ENCODE data around the gene RDH13.
"Not testable (repeated sequence)": the region's sequence is repeated elsewhere in the genome, so short reads cannot be mapped to it uniquely, and the experiment has no call there.

RDH13 gene

GRCh38 chr19:55040654-55041053 is 22.3 kb downstream of the RDH13 start:
- not testable (repeated sequence) for H3K27me3 ChIP-seq (ENCODE audit: control insufficient read depth in 5 of 5, insufficient read depth in 4 of 5, low read length in 5 of 5); H3K4me3 ChIP-seq (ENCODE audit: low read depth in 1 of 5, low read length in 5 of 5); H3K9me3 ChIP-seq (ENCODE audit: control insufficient read depth in 5 of 5, low read length in 5 of 5); H3K9ac ChIP-seq (ENCODE audit: low read length in 5 of 5); H3K4me1 ChIP-seq (ENCODE audit: control insufficient read depth in 5 of 5, insufficient read depth in 5 of 5, low read length in 5 of 5); H3K27ac ChIP-seq (ENCODE audit: low read depth, low read length)
- H3K36me3 ChIP-seq (ENCODE audit: control insufficient read depth in 5 of 5, insufficient read depth in 5 of 5, low read length in 5 of 5), result peaks cover 0 to 40% (median 25%) of the 10 kb centered on the region in 5 donors

DNA sequence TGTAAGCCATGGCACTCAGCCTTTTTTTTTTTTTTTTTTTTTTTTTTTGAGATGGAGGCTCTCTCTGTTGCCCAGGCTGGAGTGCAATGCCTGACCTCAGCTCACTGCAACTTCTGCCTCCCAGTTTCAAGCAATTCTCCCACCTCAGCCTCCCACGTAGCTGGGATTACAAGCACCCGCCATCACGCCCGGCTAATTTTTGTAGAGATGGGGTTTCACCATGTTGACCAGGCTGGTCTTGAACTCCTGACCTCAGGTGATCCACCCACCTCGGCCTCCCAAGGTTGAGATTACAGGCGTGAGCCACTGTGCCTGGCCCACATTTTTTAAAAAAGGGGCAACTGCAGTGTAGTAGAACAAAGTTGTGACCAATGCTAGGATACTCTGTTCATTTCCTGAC is 25.3 kb downstream of the RDH13 start:
- H3K9ac ChIP-seq (ENCODE audit: low read length in 5 of 5); H3K4me3 ChIP-seq (ENCODE audit: low read depth in 1 of 5, low read length in 5 of 5); H3K9me3 ChIP-seq (ENCODE audit: control insufficient read depth in 5 of 5, low read length in 5 of 5); H3K27ac ChIP-seq (ENCODE audit: low read depth, low read length); H3K27me3 ChIP-seq (ENCODE audit: control insufficient read depth in 5 of 5, insufficient read depth in 4 of 5, low read length in 5 of 5); H3K4me1 ChIP-seq (ENCODE audit: control insufficient read depth in 5 of 5, insufficient read depth in 5 of 5, low read length in 5 of 5): not testable (repeated sequence)
- peaks cover 0 to 11% (median 2%) of the 10 kb centered on the region in 5 donors for H3K36me3 ChIP-seq (ENCODE audit: control insufficient read depth in 5 of 5, insufficient read depth in 5 of 5, low read length in 5 of 5)

DNA sequence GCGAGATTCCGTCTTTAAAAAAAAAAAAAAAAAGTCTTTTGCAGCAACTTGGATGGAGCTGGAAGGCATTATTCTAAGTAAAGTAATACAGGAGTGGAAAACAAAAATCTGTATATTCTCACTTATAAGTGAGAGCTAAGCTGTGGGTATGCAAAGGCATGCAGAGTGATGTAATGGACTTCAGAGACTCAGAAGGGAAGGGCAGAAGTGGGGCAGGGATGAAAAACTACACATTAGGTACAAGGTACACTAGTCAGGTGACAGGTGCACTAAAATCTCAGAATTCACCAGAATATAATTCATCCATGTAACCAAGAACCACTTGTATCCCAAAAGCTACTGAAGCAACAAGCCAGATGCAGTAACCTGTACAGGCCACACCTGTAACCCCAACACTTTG is 26.9 kb downstream of the RDH13 start:
- Histone ChIP-seq H3K27ac (ENCODE audit: low read depth, low read length) (no peak overlapping the region), H3K9ac (ENCODE audit: low read length in 5 of 5) (no peak overlapping the region), H3K27me3 (ENCODE audit: control insufficient read depth in 5 of 5, insufficient read depth in 4 of 5, low read length in 5 of 5) (peaks cover 0 to 5% (median 0%) of the 10 kb centered on the region in 5 donors), H3K9me3 (ENCODE audit: control insufficient read depth in 5 of 5, low read length in 5 of 5) (no peaks in the 10 kb centered on the region), H3K4me3 (ENCODE audit: low read depth in 1 of 5, low read length in 5 of 5) (no peak overlapping the region), H3K4me1 (ENCODE audit: control insufficient read depth in 5 of 5, insufficient read depth in 5 of 5, low read length in 5 of 5) (no peaks in the 10 kb centered on the region), H3K36me3 (ENCODE audit: control insufficient read depth in 5 of 5, insufficient read depth in 5 of 5, low read length in 5 of 5) (no peaks in the 10 kb centered on the region)

GRCh38 chr19:55034751-55035150 is 28.2 kb downstream of the RDH13 start:
- H3K27me3 ChIP-seq (ENCODE audit: control insufficient read depth in 5 of 5, insufficient read depth in 4 of 5, low read length in 5 of 5), result peaks cover 0 to 5% (median 0%) of the 10 kb centered on the region in 5 donors

DNA sequence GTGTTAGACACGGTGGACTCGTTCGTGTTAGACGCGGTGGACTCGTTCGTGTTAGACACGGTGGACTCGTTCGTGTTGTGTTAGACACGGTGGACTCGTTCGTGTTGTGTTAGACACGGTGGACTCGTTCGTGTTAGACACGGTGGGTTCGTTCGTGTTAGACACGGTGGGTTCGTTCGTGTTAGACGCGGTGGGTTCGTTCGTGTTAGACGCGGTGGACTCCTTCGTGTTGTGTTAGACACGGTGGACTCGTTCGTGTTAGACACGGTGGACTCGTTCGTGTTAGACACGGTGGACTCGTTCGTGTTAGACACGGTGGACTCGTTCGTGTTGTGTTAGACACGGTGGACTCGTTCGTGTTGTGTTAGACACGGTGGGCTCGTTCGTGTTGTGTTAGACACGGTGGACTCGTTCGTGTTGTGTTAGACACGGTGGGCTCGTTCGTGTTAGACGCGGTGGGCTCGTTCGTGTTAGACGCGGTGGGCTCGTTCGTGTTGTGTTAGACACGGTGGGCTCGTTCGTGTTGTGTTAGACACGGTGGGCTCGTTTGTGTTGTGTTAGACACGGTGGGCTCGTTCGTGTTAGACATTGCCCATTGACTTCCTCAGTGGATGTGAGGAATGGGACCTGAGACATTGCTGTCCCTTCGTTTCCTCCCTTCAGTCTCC is 29.8 kb downstream of the RDH13 start:
- not testable (repeated sequence) for H3K4me3 ChIP-seq (ENCODE audit: low read depth in 1 of 5, low read length in 5 of 5)

More at GRCh38 chr19:55034751-55035150, 28.2 kb downstream of the RDH13 start:
- Histone ChIP-seq H3K4me3 (ENCODE audit: low read depth in 1 of 5, low read length in 5 of 5) (no peak overlapping the region), H3K9me3 (ENCODE audit: control insufficient read depth in 5 of 5, low read length in 5 of 5) (no peaks in the 10 kb centered on the region), H3K4me1 (ENCODE audit: control insufficient read depth in 5 of 5, insufficient read depth in 5 of 5, low read length in 5 of 5) (no peaks in the 10 kb centered on the region), H3K36me3 (ENCODE audit: control insufficient read depth in 5 of 5, insufficient read depth in 5 of 5, low read length in 5 of 5) (no peaks in the 10 kb centered on the region), H3K27ac (ENCODE audit: low read depth, low read length) (no peak overlapping the region), H3K9ac (ENCODE audit: low read length in 5 of 5) (no peak overlapping the region)

GRCh38 chr19:55032170-55032800 is 30.7 kb downstream of the RDH13 start:
- Histone ChIP-seq H3K4me3 (ENCODE audit: low read depth in 1 of 5, low read length in 5 of 5) (no peak overlapping the region), H3K4me1 (ENCODE audit: control insufficient read depth in 5 of 5, insufficient read depth in 5 of 5, low read length in 5 of 5) (no peaks in the 10 kb centered on the region), H3K27me3 (ENCODE audit: control insufficient read depth in 5 of 5, insufficient read depth in 4 of 5, low read length in 5 of 5) (peaks cover 0 to 5% (median 0%) of the 10 kb centered on the region in 5 donors), H3K9me3 (ENCODE audit: control insufficient read depth in 5 of 5, low read length in 5 of 5) (no peaks in the 10 kb centered on the region), H3K9ac (ENCODE audit: low read length in 5 of 5) (no peak overlapping the region), H3K27ac (ENCODE audit: low read depth, low read length) (no peak overlapping the region), H3K36me3 (ENCODE audit: control insufficient read depth in 5 of 5, insufficient read depth in 5 of 5, low read length in 5 of 5) (no peaks in the 10 kb centered on the region)

More for the DNA sequence above, 29.8 kb downstream of the RDH13 start:
- H3K27ac ChIP-seq (ENCODE audit: low read depth, low read length); H3K9ac ChIP-seq (ENCODE audit: low read length in 5 of 5); H3K27me3 ChIP-seq (ENCODE audit: control insufficient read depth in 5 of 5, insufficient read depth in 4 of 5, low read length in 5 of 5); H3K9me3 ChIP-seq (ENCODE audit: control insufficient read depth in 5 of 5, low read length in 5 of 5); H3K36me3 ChIP-seq (ENCODE audit: control insufficient read depth in 5 of 5, insufficient read depth in 5 of 5, low read length in 5 of 5); H3K4me1 ChIP-seq (ENCODE audit: control insufficient read depth in 5 of 5, insufficient read depth in 5 of 5, low read length in 5 of 5): not testable (repeated sequence)

DNA sequence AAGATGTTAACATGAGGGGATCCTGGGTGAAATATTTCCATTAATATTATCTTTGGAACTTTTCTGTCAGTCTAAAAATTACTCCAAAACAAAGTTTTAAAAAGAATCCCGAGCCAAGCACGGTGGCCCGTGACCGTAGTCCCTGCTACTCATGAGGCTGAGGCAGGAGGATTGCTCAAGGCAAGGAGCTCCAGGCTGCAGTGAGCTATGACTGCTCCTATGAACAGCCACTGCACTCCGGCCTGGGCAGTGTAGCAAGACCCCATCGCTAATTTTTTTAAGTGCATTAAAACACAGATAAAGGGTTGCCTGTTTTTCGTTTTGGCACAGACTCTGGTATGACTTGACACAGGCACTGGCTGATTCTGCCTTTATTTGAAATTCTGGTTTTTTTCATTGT is 31.8 kb downstream of the RDH13 start:
- H3K9ac ChIP-seq (ENCODE audit: low read length in 5 of 5), result no peak overlapping the region
- no peaks in the 10 kb centered on the region for H3K4me1 ChIP-seq (ENCODE audit: control insufficient read depth in 5 of 5, insufficient read depth in 5 of 5, low read length in 5 of 5)
- no peaks in the 10 kb centered on the region for H3K36me3 ChIP-seq (ENCODE audit: control insufficient read depth in 5 of 5, insufficient read depth in 5 of 5, low read length in 5 of 5)
- H3K27me3 ChIP-seq (ENCODE audit: control insufficient read depth in 5 of 5, insufficient read depth in 4 of 5, low read length in 5 of 5), result peaks cover 0 to 5% (median 0%) of the 10 kb centered on the region in 5 donors
- H3K4me3 ChIP-seq (ENCODE audit: low read depth in 1 of 5, low read length in 5 of 5), result no peak overlapping the region
- H3K27ac ChIP-seq (ENCODE audit: low read depth, low read length), result no peak overlapping the region
- H3K9me3 ChIP-seq (ENCODE audit: control insufficient read depth in 5 of 5, low read length in 5 of 5), result no peaks in the 10 kb centered on the region

GRCh38 chr19:55028757-55029156 is 34.2 kb downstream of the RDH13 start:
- no peak overlapping the region for H3K27ac ChIP-seq (ENCODE audit: low read depth, low read length)
- peaks cover 0 to 5% (median 0%) of the 10 kb centered on the region in 5 donors for H3K27me3 ChIP-seq (ENCODE audit: control insufficient read depth in 5 of 5, insufficient read depth in 4 of 5, low read length in 5 of 5)
- H3K4me3 ChIP-seq (ENCODE audit: low read depth in 1 of 5, low read length in 5 of 5), result no peak overlapping the region
- H3K36me3 ChIP-seq (ENCODE audit: control insufficient read depth in 5 of 5, insufficient read depth in 5 of 5, low read length in 5 of 5), result no peaks in the 10 kb centered on the region
- no peak overlapping the region for H3K9ac ChIP-seq (ENCODE audit: low read length in 5 of 5)
- no peaks in the 10 kb centered on the region for H3K9me3 ChIP-seq (ENCODE audit: control insufficient read depth in 5 of 5, low read length in 5 of 5)
- no peaks in the 10 kb centered on the region for H3K4me1 ChIP-seq (ENCODE audit: control insufficient read depth in 5 of 5, insufficient read depth in 5 of 5, low read length in 5 of 5)

DNA sequence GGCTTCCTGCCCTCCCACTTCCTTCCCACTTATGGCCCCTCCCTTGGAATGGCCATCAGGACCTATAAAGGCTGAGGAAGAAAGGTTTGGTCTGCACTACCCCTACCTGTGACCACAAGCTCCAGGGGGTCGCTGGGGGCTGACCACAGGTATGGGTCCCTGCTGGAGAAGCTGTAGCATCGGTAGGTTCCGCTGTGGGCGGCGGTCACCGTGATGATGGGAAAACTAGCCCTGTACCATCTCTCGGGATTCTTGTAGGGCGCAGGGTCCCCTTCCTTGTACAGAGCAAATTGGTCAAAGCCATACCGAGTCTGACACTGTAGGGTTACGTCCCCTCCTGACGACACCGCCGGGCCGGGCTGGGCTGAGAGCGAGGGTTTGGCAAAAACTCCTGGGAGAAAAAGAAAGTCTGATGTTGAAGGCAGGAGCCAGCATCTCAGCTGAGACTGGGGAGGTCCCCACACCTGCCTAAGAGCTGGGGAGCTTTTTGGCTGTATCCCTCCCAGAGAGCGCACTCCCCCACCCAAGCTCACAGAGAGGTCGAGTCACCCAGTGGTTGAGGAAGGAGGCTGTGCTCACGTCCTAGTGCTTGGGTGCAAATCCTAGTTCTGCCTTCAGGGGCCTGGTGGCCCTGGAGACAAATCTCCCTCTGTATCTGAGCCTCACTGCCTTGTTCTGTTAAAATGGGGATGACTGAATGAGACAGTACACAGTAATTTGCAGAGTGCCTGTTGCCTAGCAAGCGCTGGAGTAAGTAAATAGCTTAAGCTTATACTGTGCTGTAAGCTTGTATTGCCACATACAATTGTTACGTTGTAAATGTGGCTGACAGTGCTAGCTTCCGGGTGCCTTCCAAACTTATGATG is 35.2 kb downstream of the RDH13 start:
- Histone ChIP-seq H3K27ac (ENCODE audit: low read depth, low read length) (no peak overlapping the region), H3K4me1 (ENCODE audit: control insufficient read depth in 5 of 5, insufficient read depth in 5 of 5, low read length in 5 of 5) (no peaks in the 10 kb centered on the region), H3K4me3 (ENCODE audit: low read depth in 1 of 5, low read length in 5 of 5) (no peak overlapping the region), H3K9ac (ENCODE audit: low read length in 5 of 5) (no peak overlapping the region), H3K9me3 (ENCODE audit: control insufficient read depth in 5 of 5, low read length in 5 of 5) (peaks cover 0 to 5% (median 0%) of the 10 kb centered on the region in 5 donors), H3K27me3 (ENCODE audit: control insufficient read depth in 5 of 5, insufficient read depth in 4 of 5, low read length in 5 of 5) (peaks cover 0 to 5% (median 0%) of the 10 kb centered on the region in 5 donors), H3K36me3 (ENCODE audit: control insufficient read depth in 5 of 5, insufficient read depth in 5 of 5, low read length in 5 of 5) (no peaks in the 10 kb centered on the region)

- not testable (repeated sequence) for H3K9me3 ChIP-seq (ENCODE audit: control insufficient read depth in 5 of 5, low read length in 5 of 5); H3K36me3 ChIP-seq (ENCODE audit: control insufficient read depth in 5 of 5, insufficient read depth in 5 of 5, low read length in 5 of 5); H3K4me1 ChIP-seq (ENCODE audit: control insufficient read depth in 5 of 5, insufficient read depth in 5 of 5, low read length in 5 of 5); H3K27me3 ChIP-seq (ENCODE audit: control insufficient read depth in 5 of 5, insufficient read depth in 4 of 5, low read length in 5 of 5); H3K27ac ChIP-seq (ENCODE audit: low read depth, low read length); H3K9ac ChIP-seq (ENCODE audit: low read length in 5 of 5); H3K4me3 ChIP-seq (ENCODE audit: low read depth in 1 of 5, low read length in 5 of 5)
Measured at GRCh38 chr19:55027140-55027471, 35.8 kb downstream of the RDH13 start.

All from subcutaneous abdominal adipose tissue (tissue), 5 donors.